ENCODE results near the gene NFYC.

- TF ChIP-seq CTCF (IDR thresholded peaks at IDR 0.05) (no peak), POLR2A (IDR thresholded peaks at IDR 0.05) (no peak)
These were observed 37.5 kb upstream of the NFYC start for GRCh38 chr1:40653851-40654537.
